ENCODE measurements around the gene COX4I1. TPM values are rescaled to one million over a fixed set of nuclear protein-coding genes. Genes with fewer than 3 reads are reported as not detected.

The COX4I1 gene
- total RNA-seq, 1 donor from 2014 or later, result 459 TPM

DNA sequence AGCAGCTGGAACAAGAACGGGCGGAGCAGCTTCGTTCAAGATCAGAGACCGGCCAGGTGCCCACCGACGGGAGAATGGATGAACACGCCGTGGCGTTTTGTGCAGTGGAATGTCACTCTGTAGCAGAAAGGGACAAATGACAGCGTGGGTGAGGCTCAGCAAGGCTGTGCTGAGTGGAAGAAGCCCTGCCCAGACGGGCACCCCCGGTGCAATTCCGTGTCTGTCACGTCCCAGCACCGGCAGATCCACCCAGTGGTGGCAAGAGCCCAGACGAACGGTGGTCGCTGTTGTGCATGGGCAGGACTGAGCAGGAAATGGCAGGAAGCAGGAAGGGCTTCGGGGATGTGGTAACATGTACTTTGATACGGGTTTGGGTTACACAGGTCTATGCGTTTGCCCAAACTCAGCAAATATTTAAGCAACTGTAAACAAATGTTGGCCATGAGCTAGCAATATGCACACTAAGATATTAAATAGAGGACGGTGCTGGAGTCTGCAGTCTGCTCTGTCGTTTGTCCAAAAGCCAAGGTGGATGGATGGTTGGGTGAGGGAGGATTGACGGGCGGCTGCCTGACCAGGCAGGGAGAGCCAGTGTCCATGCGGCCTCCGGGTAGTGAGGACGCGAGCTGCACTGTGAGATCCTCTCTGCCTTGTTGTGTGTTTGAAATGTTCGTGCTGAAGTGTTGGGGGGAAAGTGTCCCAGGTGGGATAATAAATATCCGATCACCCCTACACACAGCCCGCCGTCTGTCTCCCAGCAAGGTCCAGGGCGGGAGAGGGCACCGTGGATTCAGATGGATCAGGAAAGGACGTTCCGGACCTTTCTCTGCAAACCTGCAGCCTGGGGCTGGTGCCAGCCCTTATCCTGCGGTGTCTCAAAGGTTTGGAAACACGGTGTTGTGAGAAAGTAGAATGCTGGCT lies 48.4 kb downstream of the COX4I1 start:
- Histone ChIP-seq H3K27ac (ENCODE audit: low read depth, low read length) (no peak overlapping the region), H3K4me3 (ENCODE audit: insufficient read depth, low read depth, low read length) (no peak overlapping the region), H3K4me1 (ENCODE audit: insufficient read depth, low read length) (no peaks in the 10 kb centered on the region), H3K36me3 (ENCODE audit: insufficient read depth, low read length) (no peaks in the 10 kb centered on the region), H3K9ac (ENCODE audit: low read length) (no peak overlapping the region), H4K20me1 (ENCODE audit: insufficient read depth, low read length) (no peaks in the 10 kb centered on the region), H2AFZ (ENCODE audit: low read depth, low read length) (no peak overlapping the region), H3K4me2 (ENCODE audit: low read length) (no peak overlapping the region), H3K79me2 (ENCODE audit: insufficient read depth, low read length) (no peaks in the 10 kb centered on the region), H3K9me3 (ENCODE audit: insufficient read depth, low read depth, low read length) (no peaks in the 10 kb centered on the region), H3K27me3 (ENCODE audit: insufficient read depth, low read length) (peaks cover 14% of the 10 kb centered on the region)
- H3K27me3 Mint-ChIP-seq (ENCODE audit: low read depth, unreplicated experiment), result peaks cover 44% of the 10 kb centered on the region
- peaks cover 2% of the 10 kb centered on the region for H3K4me1 Mint-ChIP-seq (ENCODE audit: low read depth, unreplicated experiment)
- TF ChIP-seq EZH2 (IDR thresholded peaks at IDR 0.05; ENCODE audit: insufficient read depth, low read length), result no peak
- TF ChIP-seq, protein P1, sequence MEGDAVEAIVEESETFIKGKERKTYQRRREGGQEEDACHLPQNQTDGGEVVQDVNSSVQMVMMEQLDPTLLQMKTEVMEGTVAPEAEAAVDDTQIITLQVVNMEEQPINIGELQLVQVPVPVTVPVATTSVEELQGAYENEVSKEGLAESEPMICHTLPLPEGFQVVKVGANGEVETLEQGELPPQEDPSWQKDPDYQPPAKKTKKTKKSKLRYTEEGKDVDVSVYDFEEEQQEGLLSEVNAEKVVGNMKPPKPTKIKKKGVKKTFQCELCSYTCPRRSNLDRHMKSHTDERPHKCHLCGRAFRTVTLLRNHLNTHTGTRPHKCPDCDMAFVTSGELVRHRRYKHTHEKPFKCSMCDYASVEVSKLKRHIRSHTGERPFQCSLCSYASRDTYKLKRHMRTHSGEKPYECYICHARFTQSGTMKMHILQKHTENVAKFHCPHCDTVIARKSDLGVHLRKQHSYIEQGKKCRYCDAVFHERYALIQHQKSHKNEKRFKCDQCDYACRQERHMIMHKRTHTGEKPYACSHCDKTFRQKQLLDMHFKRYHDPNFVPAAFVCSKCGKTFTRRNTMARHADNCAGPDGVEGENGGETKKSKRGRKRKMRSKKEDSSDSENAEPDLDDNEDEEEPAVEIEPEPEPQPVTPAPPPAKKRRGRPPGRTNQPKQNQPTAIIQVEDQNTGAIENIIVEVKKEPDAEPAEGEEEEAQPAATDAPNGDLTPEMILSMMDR (IDR thresholded peaks at IDR 0.05; ENCODE audit: insufficient read depth, low read depth, low read length), result no peak
- DNase-seq (ENCODE audit: low read depth) (no peak), FAIRE-seq (no peak)
- H3K27ac Mint-ChIP-seq (ENCODE audit: unreplicated experiment), result no peak overlapping the region
- H3K4me3 Mint-ChIP-seq (ENCODE audit: unreplicated experiment), result no peak overlapping the region
- H3K9me3 Mint-ChIP-seq (ENCODE audit: unreplicated experiment), result peaks cover 14% of the 10 kb centered on the region
- H3K36me3 Mint-ChIP-seq (ENCODE audit: low read depth, unreplicated experiment), result no peaks in the 10 kb centered on the region

DNA sequence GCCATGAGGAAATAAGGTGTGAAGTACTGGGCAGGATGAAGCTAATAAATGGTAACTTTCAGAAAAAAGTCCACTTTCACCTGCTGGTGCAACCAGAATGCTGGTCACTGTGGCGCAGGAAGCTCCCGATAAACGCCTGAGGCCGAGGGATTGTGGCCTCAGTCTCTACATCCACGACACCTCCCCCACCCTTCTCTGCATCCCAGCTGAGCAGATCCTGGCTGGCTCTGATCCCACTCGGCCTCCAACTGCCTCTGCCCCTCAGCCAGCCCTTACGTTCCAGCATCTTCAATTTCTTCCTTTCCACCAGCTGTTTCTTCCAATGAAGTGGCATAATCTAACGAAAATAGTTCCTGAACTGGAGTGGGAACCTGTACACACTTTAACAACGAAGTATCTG lies 49.5 kb downstream of the COX4I1 start:
- Histone ChIP-seq H3K36me3 (ENCODE audit: insufficient read depth, low read length) (no peaks in the 10 kb centered on the region), H4K20me1 (ENCODE audit: insufficient read depth, low read length) (no peaks in the 10 kb centered on the region), H3K4me1 (ENCODE audit: insufficient read depth, low read length) (no peaks in the 10 kb centered on the region), H3K4me3 (ENCODE audit: insufficient read depth, low read depth, low read length) (no peak overlapping the region), H3K27me3 (ENCODE audit: insufficient read depth, low read length) (peaks cover 13% of the 10 kb centered on the region), H3K27ac (ENCODE audit: low read depth, low read length) (no peak overlapping the region), H3K9ac (ENCODE audit: low read length) (no peak overlapping the region), H3K4me2 (ENCODE audit: low read length) (no peak overlapping the region), H3K79me2 (ENCODE audit: insufficient read depth, low read length) (no peaks in the 10 kb centered on the region), H2AFZ (ENCODE audit: low read depth, low read length) (no peak overlapping the region), H3K9me3 (ENCODE audit: insufficient read depth, low read depth, low read length) (no peaks in the 10 kb centered on the region)
- Mint-ChIP-seq H3K4me1 (ENCODE audit: low read depth, unreplicated experiment) (peaks cover 2% of the 10 kb centered on the region), H3K9me3 (ENCODE audit: unreplicated experiment) (peaks cover 10% of the 10 kb centered on the region), H3K27ac (ENCODE audit: unreplicated experiment) (no peak overlapping the region), H3K27me3 (ENCODE audit: low read depth, unreplicated experiment) (peaks cover 44% of the 10 kb centered on the region), H3K4me3 (ENCODE audit: unreplicated experiment) (no peak overlapping the region), H3K36me3 (ENCODE audit: low read depth, unreplicated experiment) (no peaks in the 10 kb centered on the region)
- FAIRE-seq, result no peak
- DNase-seq (ENCODE audit: low read depth), result no peak
- TF ChIP-seq, protein P1 (IDR thresholded peaks at IDR 0.05; ENCODE audit: insufficient read depth, low read depth, low read length), result no peak
- no peak for TF ChIP-seq EZH2 (IDR thresholded peaks at IDR 0.05; ENCODE audit: insufficient read depth, low read length)

DNA sequence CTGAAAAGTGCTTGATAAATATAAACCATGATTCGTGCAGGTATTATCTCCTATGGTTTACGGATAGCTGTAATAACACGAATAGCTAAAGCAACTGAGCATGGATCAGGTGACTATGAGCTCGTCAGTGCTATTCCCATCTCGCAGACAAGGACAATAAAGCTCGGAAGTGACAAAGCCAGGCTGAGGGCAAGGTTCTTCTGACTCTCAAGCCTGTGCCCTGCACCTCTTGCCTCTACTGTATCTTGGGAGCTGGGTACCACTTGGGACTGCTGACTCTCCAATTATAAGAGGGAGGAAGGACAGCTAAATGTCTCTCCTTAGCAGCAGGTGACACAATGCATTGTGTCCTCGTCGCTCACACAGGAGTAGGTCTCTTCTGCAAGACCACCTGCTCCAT lies 49.9 kb downstream of the COX4I1 start:
- H3K27me3 Mint-ChIP-seq (ENCODE audit: low read depth, unreplicated experiment), result peaks cover 48% of the 10 kb centered on the region
- H4K20me1 ChIP-seq (ENCODE audit: insufficient read depth, low read length), result no peaks in the 10 kb centered on the region
- H3K79me2 ChIP-seq (ENCODE audit: insufficient read depth, low read length), result no peaks in the 10 kb centered on the region
- no peak overlapping the region for H3K4me3 ChIP-seq (ENCODE audit: insufficient read depth, low read depth, low read length)
- H3K27ac Mint-ChIP-seq (ENCODE audit: unreplicated experiment), result no peak overlapping the region
- TF ChIP-seq, protein P1 (IDR thresholded peaks at IDR 0.05; ENCODE audit: insufficient read depth, low read depth, low read length), result no peak
- no peak for TF ChIP-seq EZH2 (IDR thresholded peaks at IDR 0.05; ENCODE audit: insufficient read depth, low read length)
- no peak overlapping the region for H3K27ac ChIP-seq (ENCODE audit: low read depth, low read length)
- H3K4me3 Mint-ChIP-seq (ENCODE audit: unreplicated experiment), result no peak overlapping the region
- no peaks in the 10 kb centered on the region for H3K36me3 ChIP-seq (ENCODE audit: insufficient read depth, low read length)
- H3K9me3 ChIP-seq (ENCODE audit: insufficient read depth, low read depth, low read length), result no peaks in the 10 kb centered on the region
- peaks cover 13% of the 10 kb centered on the region for H3K27me3 ChIP-seq (ENCODE audit: insufficient read depth, low read length)
- H2AFZ ChIP-seq (ENCODE audit: low read depth, low read length), result no peak overlapping the region
- no peaks in the 10 kb centered on the region for H3K36me3 Mint-ChIP-seq (ENCODE audit: low read depth, unreplicated experiment)
- no peak for FAIRE-seq
- H3K4me1 Mint-ChIP-seq (ENCODE audit: low read depth, unreplicated experiment), result peaks cover 2% of the 10 kb centered on the region
- DNase-seq (ENCODE audit: low read depth), result no peak
- no peak overlapping the region for H3K4me2 ChIP-seq (ENCODE audit: low read length)
- no peaks in the 10 kb centered on the region for H3K4me1 ChIP-seq (ENCODE audit: insufficient read depth, low read length)
- H3K9me3 Mint-ChIP-seq (ENCODE audit: unreplicated experiment), result peaks cover 10% of the 10 kb centered on the region
- no peak overlapping the region for H3K9ac ChIP-seq (ENCODE audit: low read length)

Data from astrocyte (in vitro differentiated cells and primary cell).